ENCODE data around the gene EXTL1.

DNA sequence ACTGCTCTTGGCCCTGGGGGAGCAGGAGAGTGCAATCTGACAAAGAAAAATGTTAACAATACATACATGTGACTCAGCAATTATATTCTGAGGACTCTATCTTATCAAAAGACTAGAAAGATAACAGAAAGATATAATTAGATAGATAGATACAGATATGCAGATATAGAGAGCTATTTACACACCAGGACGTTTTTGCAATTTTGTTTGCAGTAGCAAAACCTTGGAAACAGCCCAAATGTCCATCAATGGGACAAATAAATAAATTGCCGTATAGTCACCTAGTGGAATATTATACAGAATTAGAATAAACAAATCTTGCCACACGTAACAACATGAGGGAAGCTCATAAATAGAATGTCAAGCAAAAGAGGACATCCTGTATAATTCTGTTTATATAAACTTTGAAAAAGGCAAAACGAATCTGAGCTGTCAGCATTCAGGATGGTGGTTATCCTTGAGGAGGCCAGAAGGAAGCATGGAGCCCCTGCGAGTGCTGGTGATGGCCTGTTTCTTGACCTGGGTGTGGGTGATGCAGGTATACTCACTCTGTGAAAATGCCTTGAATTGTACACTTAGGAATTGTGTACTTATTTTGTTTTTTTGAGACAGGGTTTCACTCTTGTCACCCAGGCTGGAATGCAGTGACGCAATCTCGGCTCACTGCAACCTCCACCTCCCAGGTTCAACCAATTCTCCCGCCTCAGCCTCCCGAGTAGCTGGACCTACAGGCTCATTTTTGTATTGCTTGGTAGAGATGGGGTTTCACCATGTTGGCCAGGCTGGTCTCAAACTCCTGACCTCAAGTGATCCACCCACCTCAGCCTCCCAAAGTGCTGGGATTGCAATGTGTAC, 58.6 kb downstream of the EXTL1 start:
- TF ChIP-seq, protein P1, sequence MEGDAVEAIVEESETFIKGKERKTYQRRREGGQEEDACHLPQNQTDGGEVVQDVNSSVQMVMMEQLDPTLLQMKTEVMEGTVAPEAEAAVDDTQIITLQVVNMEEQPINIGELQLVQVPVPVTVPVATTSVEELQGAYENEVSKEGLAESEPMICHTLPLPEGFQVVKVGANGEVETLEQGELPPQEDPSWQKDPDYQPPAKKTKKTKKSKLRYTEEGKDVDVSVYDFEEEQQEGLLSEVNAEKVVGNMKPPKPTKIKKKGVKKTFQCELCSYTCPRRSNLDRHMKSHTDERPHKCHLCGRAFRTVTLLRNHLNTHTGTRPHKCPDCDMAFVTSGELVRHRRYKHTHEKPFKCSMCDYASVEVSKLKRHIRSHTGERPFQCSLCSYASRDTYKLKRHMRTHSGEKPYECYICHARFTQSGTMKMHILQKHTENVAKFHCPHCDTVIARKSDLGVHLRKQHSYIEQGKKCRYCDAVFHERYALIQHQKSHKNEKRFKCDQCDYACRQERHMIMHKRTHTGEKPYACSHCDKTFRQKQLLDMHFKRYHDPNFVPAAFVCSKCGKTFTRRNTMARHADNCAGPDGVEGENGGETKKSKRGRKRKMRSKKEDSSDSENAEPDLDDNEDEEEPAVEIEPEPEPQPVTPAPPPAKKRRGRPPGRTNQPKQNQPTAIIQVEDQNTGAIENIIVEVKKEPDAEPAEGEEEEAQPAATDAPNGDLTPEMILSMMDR (IDR thresholded peaks at IDR 0.05; ENCODE audit: extremely low read depth in 1 of 2, insufficient read depth in 1 of 2, low read depth in 1 of 2, low read length in 2 of 2) = no peak
- TF ChIP-seq MAX (IDR thresholded peaks at IDR 0.05; ENCODE audit: insufficient read depth, insufficient read length) (no peak), FOS (IDR thresholded peaks at IDR 0.05; ENCODE audit: borderline replicate concordance, insufficient read depth, low read length) (no peak), EZH2 (IDR thresholded peaks at IDR 0.05; ENCODE audit: borderline replicate concordance, low read depth, low read length, severe bottlenecking) (no peak), POLR2A (IDR thresholded peaks at IDR 0.05; ENCODE audit: low read depth, low read length) (no peak), POLR2AphosphoS5 (IDR thresholded peaks at IDR 0.05; ENCODE audit: insufficient read depth, low read depth, low read length) (no peak), JUN (IDR thresholded peaks at IDR 0.05; ENCODE audit: borderline replicate concordance, insufficient read depth, insufficient read length, low read depth) (no peak), MYC (IDR thresholded peaks at IDR 0.05; ENCODE audit: low read depth, low read length) (no peak), GATA2 (IDR thresholded peaks at IDR 0.05; ENCODE audit: insufficient read depth, insufficient read length, low read depth, low read length) (no peak)
